IMR-90 (cell line): ENCODE measurements around the gene SIRT7. TPM values are rescaled to one million over a fixed set of nuclear protein-coding genes. Genes with fewer than 3 reads are reported as not detected.
A peak's percentile ranks its signal among the peaks of the same experiment; 100 is the strongest.

ENCODE experiments used
- ATAC-seq: fragments of 200-7000 bp; cut with Tn5 transposase; 2 replicates; pipeline ENCODE4 v1.9.1; 2020; ENCODE audit warnings: low read depth, mild to moderate bottlenecking, moderate library complexity
- BruUV-seq: library from RNA; stranded (reverse); fragments of 400-500 nt; replicated peaks from 2 replicates; lab custom pipeline; 2021; lab: Mats Ljungman, UMichigan
- CTCF ChIA-PET: fragments of 300-600 bp; formaldehyde crosslinking; extraction: SDS; loops from one replicate; lab custom pipeline; 2021; ENCODE audit warnings: antibody characterized with exemption; lab: Yijun Ruan, JAX
- POLR2A ChIA-PET: fragments of 300-600 bp; sonication (Branson Sonifier 250); formaldehyde crosslinking; loops from one replicate; lab custom pipeline; 2022; ENCODE audit warnings: antibody characterized with exemption; ENCODE audit not compliant: unreplicated experiment; lab: Charles Lee
- DNase-seq: peaks from one replicate; pipeline ENCODE4 v3.0.0; 2013
- H2AFZ ChIP-seq: replicated peaks from 2 replicates; pipeline ENCODE3; 2013; ENCODE audit warnings: low read length, mild to moderate bottlenecking; ENCODE audit not compliant: poor library complexity
- H2AK5ac ChIP-seq: 2 replicates; pipeline ENCODE4 v1.6.1; 2013; ENCODE audit warnings: low read depth, low read length, inconsistent platforms
- H2AK9ac ChIP-seq: replicated peaks from 2 replicates; pipeline ENCODE3; 2013; ENCODE audit warnings: mild to moderate bottlenecking, low read depth, low read length, moderate library complexity; ENCODE audit not compliant: poor library complexity
- H2BK120ac ChIP-seq: 2 replicates; pipeline ENCODE4 v1.6.1; 2013; ENCODE audit warnings: low read depth, low read length, inconsistent platforms
- H2BK15ac ChIP-seq: 3 replicates; pipeline ENCODE4 v1.6.1; 2013; ENCODE audit warnings: low read depth, low read length, inconsistent platforms
- H2BK20ac ChIP-seq: 2 replicates; pipeline ENCODE4 v1.6.1; 2013; ENCODE audit warnings: low read depth, mild to moderate bottlenecking, inconsistent platforms, low read length, moderate library complexity
- H2BK5ac ChIP-seq: 2 replicates; pipeline ENCODE4 v1.6.1; 2013; ENCODE audit warnings: mild to moderate bottlenecking, low read depth, low read length, inconsistent platforms; ENCODE audit not compliant: poor library complexity, severe bottlenecking
- H3K14ac ChIP-seq: replicated peaks from 2 replicates; pipeline ENCODE4 v1.6.1; 2013; ENCODE audit warnings: low read depth, low read length, inconsistent platforms
- H3K18ac ChIP-seq: 2 replicates; pipeline ENCODE4 v1.6.1; 2013; ENCODE audit warnings: low read depth, low read length, control low read depth
- H3K23ac ChIP-seq: 2 replicates; pipeline ENCODE4 v1.6.1; 2013; ENCODE audit warnings: low read depth, low read length, inconsistent platforms
- H3K27ac ChIP-seq: 2 replicates; pipeline ENCODE4 v1.5.1; 2013; ENCODE audit warnings: mild to moderate bottlenecking, control low read depth, low read length; ENCODE audit not compliant: insufficient read depth
- H3K27me3 ChIP-seq: 2 replicates; pipeline ENCODE4 v1.6.1; 2013; ENCODE audit warnings: low read length; ENCODE audit not compliant: control insufficient read depth, insufficient read depth
- H3K36me3 ChIP-seq: 2 replicates; pipeline ENCODE4 v1.6.1; 2013; ENCODE audit warnings: low read length, mixed read lengths; ENCODE audit not compliant: control insufficient read depth, insufficient read depth
- H3K4ac ChIP-seq: 2 replicates; pipeline ENCODE4 v1.6.1; 2013; ENCODE audit warnings: low read depth, low read length, inconsistent platforms
- H3K4me1 ChIP-seq: 2 replicates; pipeline ENCODE4 v1.6.1; 2013; ENCODE audit warnings: low read length, mixed read lengths; ENCODE audit not compliant: control insufficient read depth, insufficient read depth
- H3K4me2 ChIP-seq: 2 replicates; pipeline ENCODE4 v1.6.1; 2013; ENCODE audit warnings: low read depth, mild to moderate bottlenecking, control low read depth, low read length, moderate library complexity
- H3K4me3 ChIP-seq: 2 replicates; pipeline ENCODE4 v1.5.1; 2013; ENCODE audit warnings: low read depth, mild to moderate bottlenecking, control low read depth, low read length, moderate library complexity; ENCODE audit not compliant: insufficient read depth
- H3K56ac ChIP-seq: 2 replicates; pipeline ENCODE4 v1.6.1; 2013; ENCODE audit warnings: low read length, inconsistent platforms; ENCODE audit not compliant: insufficient read depth; ENCODE audit errors: extremely low read depth
- H3K79me1 ChIP-seq, 2 experiments: 2 replicates each; pipeline ENCODE4 v1.6.1; 2013; ENCODE audit warnings: low read length in 2 of 2, inconsistent platforms in 1 of 2, low read depth in 1 of 2
- H3K9ac ChIP-seq: 2 replicates; pipeline ENCODE4 v1.6.1; 2013; ENCODE audit warnings: low read depth, low read length, control low read depth
- H3K9me1 ChIP-seq: 2 replicates; pipeline ENCODE4 v1.6.1; 2013; ENCODE audit warnings: low read length, inconsistent platforms; ENCODE audit not compliant: insufficient read depth
- H3K9me3 ChIP-seq: 2 replicates; pipeline ENCODE4 v1.6.1; 2013; ENCODE audit warnings: low read length; ENCODE audit not compliant: control insufficient read depth, insufficient read depth
- H4K20me1 ChIP-seq: 2 replicates; pipeline ENCODE4 v1.6.1; 2013; ENCODE audit warnings: low read length, inconsistent platforms; ENCODE audit not compliant: insufficient read depth
- H4K5ac ChIP-seq: 2 replicates; pipeline ENCODE4 v1.6.1; 2013; ENCODE audit warnings: mild to moderate bottlenecking, low read depth, low read length, control low read depth
- H4K8ac ChIP-seq, 2 experiments: 2 replicates each; pipeline ENCODE4 v1.6.1; 2013; ENCODE audit warnings: low read depth in 2 of 2, low read length in 2 of 2, control low read depth in 1 of 2, inconsistent platforms in 1 of 2
- H4K91ac ChIP-seq: 2 replicates; pipeline ENCODE4 v1.6.1; 2013; ENCODE audit warnings: low read depth, low read length, inconsistent platforms; ENCODE audit not compliant: insufficient read depth
- BHLHE40 ChIP-seq: fragments of 150-350 bp; IDR thresholded peaks from 2 replicates; pipeline ENCODE4 v1.6.1; 2016; ENCODE audit warnings: mild to moderate bottlenecking, low read depth, low read length
- CEBPB ChIP-seq: IDR thresholded peaks from 2 replicates; pipeline ENCODE4 v1.6.1; 2012; ENCODE audit warnings: low read depth, low read length, improper control_type of control experiment
- CHD1 ChIP-seq: IDR thresholded peaks from 2 replicates; pipeline ENCODE4 v1.6.1; 2012; ENCODE audit warnings: low read depth, low read length, improper control_type of control experiment
- CTCF ChIP-seq: conservative IDR thresholded peaks from 2 replicates; pipeline ENCODE4 v1.5.1; 2012; ENCODE audit warnings: mild to moderate bottlenecking, low read depth, low read length, improper control_type of control experiment
- ELK1 ChIP-seq: fragments of 150-350 bp; IDR thresholded peaks from 2 replicates; pipeline ENCODE4 v1.6.1; 2016; ENCODE audit warnings: low read depth, mild to moderate bottlenecking, low read length, moderate library complexity, borderline replicate concordance
- FOS ChIP-seq: fragments of 150-350 bp; IDR thresholded peaks from 2 replicates; pipeline ENCODE4 v1.6.1; 2016; ENCODE audit warnings: low read depth, low read length
- MAFK ChIP-seq: IDR thresholded peaks from 2 replicates; pipeline ENCODE4 v1.6.1; 2012; ENCODE audit warnings: low read depth, low read length, improper control_type of control experiment
- MAZ ChIP-seq: IDR thresholded peaks from 2 replicates; pipeline ENCODE4 v1.6.1; 2012; ENCODE audit warnings: low read depth, mild to moderate bottlenecking, low read length, improper control_type of control experiment, moderate library complexity, borderline replicate concordance
- MXI1 ChIP-seq: IDR thresholded peaks from 2 replicates; pipeline ENCODE4 v1.6.1; 2012; ENCODE audit warnings: low read depth, mild to moderate bottlenecking, low read length, moderate library complexity, borderline replicate concordance
- NFE2L2 ChIP-seq: fragments of 150-350 bp; IDR thresholded peaks from 2 replicates; pipeline ENCODE4 v1.6.1; 2016; ENCODE audit warnings: low read depth, mild to moderate bottlenecking, low read length
- POLR2A ChIP-seq: IDR thresholded peaks from 2 replicates; pipeline ENCODE4 v1.6.1; 2012; ENCODE audit warnings: mild to moderate bottlenecking, low read depth, low read length
- RCOR1 ChIP-seq: IDR thresholded peaks from 2 replicates; pipeline ENCODE4 v1.6.1; 2012; ENCODE audit warnings: mild to moderate bottlenecking, low read length, improper control_type of control experiment; ENCODE audit not compliant: insufficient replicate concordance
- RFX5 ChIP-seq: IDR thresholded peaks from 2 replicates; pipeline ENCODE4 v1.8.0; 2012; ENCODE audit warnings: low read depth, mild to moderate bottlenecking, low read length, moderate library complexity
- SMC3 ChIP-seq: fragments of 150-350 bp; IDR thresholded peaks from 2 replicates; pipeline ENCODE4 v1.6.1; 2016; ENCODE audit warnings: low read depth, mild to moderate bottlenecking, antibody characterized with exemption, low read length, moderate library complexity
- WGBS, 2 experiments: methylation state at CpG; one replicate each; pipeline versions ENCODE4 v1.1.5 to v1.1.7; 2013; ENCODE audit warnings: missing lambda C conversion rate in 2 of 2; ENCODE audit not compliant: insufficient read length in 1 of 2; ENCODE audit errors: extremely low coverage in 2 of 2; 5-methylcytosine and 5-hydroxymethylcytosine counted together
- dilution Hi-C: fragments of 300-500 bp; cut with HindIII; formaldehyde crosslinking; loops from one replicate; pipeline ENCODE4 v1.14.3; 2018; ENCODE audit warnings: low sequenced_read_pairs; ENCODE audit not compliant: unreplicated experiment
- in situ Hi-C: fragments of 300-500 bp; cut with MboI; formaldehyde crosslinking; loops from 3 replicates; pipeline ENCODE4 v1.14.3; 2019; ENCODE audit warnings: low sequenced_read_pairs, inconsistent platforms, mixed read lengths
- intact Hi-C: fragments of 100-400 bp; cut with micrococcal nuclease; formaldehyde crosslinking; loops from 2 replicates; pipeline ENCODE4 v1.10.0; 2022
- polyA plus RNA-seq, 3 experiments: library from polyadenylated mRNA; depleted of rRNA; stranded (reverse); fragments of >200 nt; gene quantifications; 2 replicates each; pipeline ENCODE4 v1.2.3, GENCODE V29; 2012; ENCODE audit warnings: low replicate concordance in 1 of 3
- total RNA-seq: library from RNA; depleted of rRNA; stranded (reverse); fragments of >200 nt; gene quantifications from 2 replicates; pipeline ENCODE4 v1.2.3, GENCODE V29; 2012
- TF ChIP-seq, protein P1 (sequence below): fragments of 150-350 bp; IDR thresholded peaks from 2 replicates; pipeline ENCODE4 v1.6.1; 2017; ENCODE audit warnings: mild to moderate bottlenecking, antibody characterized with exemption, low read length, low read depth

The SIRT7 gene
- total and polyA plus RNA-seq, 2 of the 4 experiments (the other 2 are of a cell fraction): 14.5 to 19.8 TPM

- Histone ChIP-seq H3K36me3 (peaks cover 27% of the 10 kb centered on the region), H3K27me3 (no peaks in the 10 kb centered on the region), H2AK5ac (peak within 1 kb of the TSS; percentile 5; the same call in 1 of the 2 replicates), H3K27ac (no peak within 1 kb of the TSS), H3K9ac (no peak within 1 kb of the TSS), H3K4me2 (peak within 1 kb of the TSS; percentile 69), H2BK15ac (no peak within 1 kb of the TSS), H2BK20ac (no peak within 1 kb of the TSS), H4K8ac (no peak within 1 kb of the TSS), H3K14ac (no peak within 1 kb of the TSS), H3K79me1 (peaks cover 0 to 31% of the 10 kb centered on the region in 2 experiments; a peak in 3 of 4 replicates), H2AK9ac (peak within 1 kb of the TSS; percentile 86), H2AFZ (peak within 1 kb of the TSS; percentile 84), H3K4me3 (peak within 1 kb of the TSS; percentile 51), H3K4me1 (peaks cover 14% of the 10 kb centered on the region), H4K20me1 (peaks cover 26% of the 10 kb centered on the region), H4K91ac (no peak within 1 kb of the TSS), H2BK5ac (no peak within 1 kb of the TSS), H3K56ac (no peak within 1 kb of the TSS), H3K4ac (peak within 1 kb of the TSS; percentile 24; the same call in 1 of the 2 replicates), H3K9me1 (peaks cover 13% of the 10 kb centered on the region; the same call in 1 of the 2 replicates), H2BK120ac (no peak within 1 kb of the TSS), H3K18ac (no peak within 1 kb of the TSS), H3K23ac (peak within 1 kb of the TSS; percentile 42; the same call in 1 of the 2 replicates), H3K9me3 (no peaks in the 10 kb centered on the region), H4K5ac (no peak within 1 kb of the TSS)
- in situ Hi-C loops: no loop called here
- WGBS, 2 experiments: 1% methylated on average over 25 of the region's 79 CpGs; no CpG with 5 or more reads in 1 of the 2 experiments
- BruUV-seq: no TSS peak
- intact Hi-C loops: no loop called here
- ChIA-PET POLR2A (interaction anchor here (0.9 kb wide), 1 partner anchor 13 kb away, joined by 3 read pairs; no protein-coding TSS in a partner anchor), CTCF (no interaction called here)
- dilution Hi-C loops: no loop called here
- DNase-seq: no peak
- peak; percentile 67 for ATAC-seq
- TF ChIP-seq ELK1 (no peak), RCOR1 (no peak), RFX5 (no peak), MAFK (no peak), POLR2A (no peak), CTCF (no peak), CHD1 (no peak), CEBPB (no peak), FOS (no peak), MXI1 (no peak), MAZ (no peak), SMC3 (no peak), NFE2L2 (no peak), BHLHE40 (no peak)
- TF ChIP-seq, protein P1, sequence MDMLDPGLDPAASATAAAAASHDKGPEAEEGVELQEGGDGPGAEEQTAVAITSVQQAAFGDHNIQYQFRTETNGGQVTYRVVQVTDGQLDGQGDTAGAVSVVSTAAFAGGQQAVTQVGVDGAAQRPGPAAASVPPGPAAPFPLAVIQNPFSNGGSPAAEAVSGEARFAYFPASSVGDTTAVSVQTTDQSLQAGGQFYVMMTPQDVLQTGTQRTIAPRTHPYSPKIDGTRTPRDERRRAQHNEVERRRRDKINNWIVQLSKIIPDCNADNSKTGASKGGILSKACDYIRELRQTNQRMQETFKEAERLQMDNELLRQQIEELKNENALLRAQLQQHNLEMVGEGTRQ: no peak
These were observed 15.8 kb downstream of the SIRT7 start, which contains the start of gene NPB for GRCh38 chr17:81902023-81902652. Gene NPB (plus strand): TSS chr17:81902238. CDS start chr17:81902278, 40 bp downstream.
